ENCODE results near the gene BCL6.

GRCh38 chr3:187686621-187687273 is 58.5 kb downstream of the BCL6 start:
- no peak for TF ChIP-seq POLR2A (IDR thresholded peaks at IDR 0.05; ENCODE audit: low read length)
- TF ChIP-seq GATA1 (IDR thresholded peaks at IDR 0.05; ENCODE audit: low read depth, low read length): no peak

Measured in erythroblast (primary cell).